Muscle layer of colon (tissue), 2 donors: ENCODE results near the gene TNXB.
"Not testable (repeated sequence)": the region's sequence is repeated elsewhere in the genome, so short reads cannot be mapped to it uniquely, and the experiment has no call there.

Experiments used
- H3K27ac ChIP-seq: one replicate; pipeline ENCODE4 v1.7.0; 2013; ENCODE audit warnings: low read depth, mild to moderate bottlenecking, low read length, moderate library complexity
- H3K27me3 ChIP-seq, 2 donors: one replicate each; pipeline ENCODE4 v1.7.0; 2013; ENCODE audit warnings: low read length in 2 of 2, mild to moderate bottlenecking in 2 of 2; ENCODE audit not compliant: insufficient read depth in 2 of 2, control insufficient read depth in 1 of 2
- H3K36me3 ChIP-seq: one replicate; pipeline ENCODE4 v1.7.0; 2013; ENCODE audit warnings: mild to moderate bottlenecking, low read length; ENCODE audit not compliant: insufficient read depth
- H3K4me1 ChIP-seq: one replicate; pipeline ENCODE4 v1.7.0; 2013; ENCODE audit warnings: mild to moderate bottlenecking, low read length; ENCODE audit not compliant: insufficient read depth
- H3K4me3 ChIP-seq, 2 donors: one replicate each; pipeline ENCODE4 v1.7.0; 2013; ENCODE audit warnings: low read length in 2 of 2, low read depth in 1 of 2, mild to moderate bottlenecking in 1 of 2, moderate library complexity in 1 of 2
- H3K9ac ChIP-seq: one replicate; pipeline ENCODE4 v1.7.0; 2013; ENCODE audit warnings: low read length
- H3K9me3 ChIP-seq: one replicate; pipeline ENCODE4 v1.7.0; 2013; ENCODE audit warnings: mild to moderate bottlenecking, low read length
- donor health status: abdominal sarcoma.
- donor health status: Adenocarcinoma of cecum.

Gene TNXB

DNA sequence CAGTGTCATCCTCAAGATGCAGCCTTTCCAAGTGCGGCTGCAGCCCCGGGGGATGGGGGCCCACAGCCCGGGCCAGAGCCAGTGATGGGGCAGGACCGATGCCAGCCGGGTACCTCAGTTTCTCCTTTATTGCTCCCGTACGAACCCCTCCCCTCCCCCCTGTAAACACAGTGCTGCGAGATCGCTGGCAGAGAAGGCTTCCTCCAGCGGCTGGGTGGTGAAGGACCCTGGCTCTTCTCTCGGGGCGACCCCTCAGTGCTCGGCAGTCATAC lies 68.2 kb downstream of the TNXB start:
- H3K4me1 ChIP-seq, H3K36me3 ChIP-seq, H3K9ac ChIP-seq, H3K27me3 ChIP-seq, H3K9me3 ChIP-seq, H3K27ac ChIP-seq, H3K4me3 ChIP-seq: not testable (repeated sequence)

DNA sequence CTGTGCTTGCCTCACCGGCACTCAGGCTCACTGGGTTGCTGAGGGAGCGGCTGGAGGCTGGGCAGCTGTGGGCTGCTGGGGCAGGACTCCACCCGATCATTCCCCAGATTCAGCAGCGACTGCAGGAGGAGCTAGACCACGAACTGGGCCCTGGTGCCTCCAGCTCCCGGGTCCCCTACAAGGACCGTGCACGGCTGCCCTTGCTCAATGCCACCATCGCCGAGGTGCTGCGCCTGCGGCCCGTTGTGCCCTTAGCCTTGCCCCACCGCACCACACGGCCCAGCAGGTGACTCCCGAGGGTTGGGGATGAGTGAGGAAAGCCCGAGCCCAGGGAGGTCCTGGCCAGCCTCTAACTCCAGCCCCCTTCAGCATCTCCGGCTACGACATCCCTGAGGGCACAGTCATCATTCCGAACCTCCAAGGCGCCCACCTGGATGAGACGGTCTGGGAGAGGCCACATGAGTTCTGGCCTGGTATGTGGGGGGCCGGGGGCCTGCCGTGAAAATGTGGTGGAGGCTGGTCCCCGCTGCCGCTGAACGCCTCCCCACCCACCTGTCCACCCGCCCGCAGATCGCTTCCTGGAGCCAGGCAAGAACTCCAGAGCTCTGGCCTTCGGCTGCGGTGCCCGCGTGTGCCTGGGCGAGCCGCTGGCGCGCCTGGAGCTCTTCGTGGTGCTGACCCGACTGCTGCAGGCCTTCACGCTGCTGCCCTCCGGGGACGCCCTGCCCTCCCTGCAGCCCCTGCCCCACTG lies 68.7 kb downstream of the TNXB start:
- H3K27ac ChIP-seq, H3K4me1 ChIP-seq, H3K36me3 ChIP-seq, H3K9ac ChIP-seq, H3K4me3 ChIP-seq, H3K9me3 ChIP-seq, H3K27me3 ChIP-seq: not testable (repeated sequence)

DNA sequence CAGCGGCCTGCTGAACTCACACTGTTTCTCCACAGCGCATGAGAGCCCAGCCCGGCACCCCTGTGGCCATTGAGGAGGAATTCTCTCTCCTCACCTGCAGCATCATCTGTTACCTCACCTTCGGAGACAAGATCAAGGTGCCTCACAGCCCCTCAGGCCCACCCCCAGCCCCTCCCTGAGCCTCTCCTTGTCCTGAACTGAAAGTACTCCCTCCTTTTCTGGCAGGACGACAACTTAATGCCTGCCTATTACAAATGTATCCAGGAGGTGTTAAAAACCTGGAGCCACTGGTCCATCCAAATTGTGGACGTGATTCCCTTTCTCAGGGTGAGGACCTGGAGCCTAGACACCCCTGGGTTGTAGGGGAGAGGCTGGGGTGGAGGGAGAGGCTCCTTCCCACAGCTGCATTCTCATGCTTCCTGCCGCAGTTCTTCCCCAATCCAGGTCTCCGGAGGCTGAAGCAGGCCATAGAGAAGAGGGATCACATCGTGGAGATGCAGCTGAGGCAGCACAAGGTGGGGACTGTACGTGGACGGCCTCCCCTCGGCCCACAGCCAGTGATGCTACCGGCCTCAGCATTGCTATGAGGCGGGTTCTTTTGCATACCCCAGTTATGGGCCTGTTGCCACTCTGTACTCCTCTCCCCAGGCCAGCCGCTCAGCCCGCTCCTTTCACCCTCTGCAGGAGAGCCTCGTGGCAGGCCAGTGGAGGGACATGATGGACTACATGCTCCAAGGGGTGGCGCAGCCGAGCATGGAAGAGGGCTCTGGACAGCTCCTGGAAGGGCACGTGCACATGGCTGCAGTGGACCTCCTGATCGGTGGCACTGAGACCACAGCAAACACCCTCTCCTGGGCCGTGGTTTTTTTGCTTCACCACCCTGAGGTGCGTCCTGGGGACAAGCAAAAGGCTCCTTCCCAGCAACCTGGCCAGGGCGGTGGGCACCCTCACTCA lies 69.5 kb downstream of the TNXB start:
- H3K27me3 ChIP-seq, H3K27ac ChIP-seq, H3K9ac ChIP-seq, H3K4me3 ChIP-seq, H3K4me1 ChIP-seq, H3K9me3 ChIP-seq, H3K36me3 ChIP-seq: not testable (repeated sequence)

DNA sequence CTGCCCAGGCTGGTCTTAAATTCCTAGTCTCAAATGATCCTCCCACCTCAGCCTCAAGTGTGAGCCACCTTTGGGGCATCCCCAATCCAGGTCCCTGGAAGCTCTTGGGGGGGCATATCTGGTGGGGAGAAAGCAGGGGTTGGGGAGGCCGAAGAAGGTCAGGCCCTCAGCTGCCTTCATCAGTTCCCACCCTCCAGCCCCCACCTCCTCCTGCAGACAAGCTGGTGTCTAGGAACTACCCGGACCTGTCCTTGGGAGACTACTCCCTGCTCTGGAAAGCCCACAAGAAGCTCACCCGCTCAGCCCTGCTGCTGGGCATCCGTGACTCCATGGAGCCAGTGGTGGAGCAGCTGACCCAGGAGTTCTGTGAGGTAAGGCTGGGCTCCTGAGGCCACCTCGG lies 70.3 kb downstream of the TNXB start:
- H3K36me3 ChIP-seq, H3K4me3 ChIP-seq, H3K27me3 ChIP-seq, H3K9me3 ChIP-seq, H3K4me1 ChIP-seq, H3K27ac ChIP-seq, H3K9ac ChIP-seq: not testable (repeated sequence)

DNA sequence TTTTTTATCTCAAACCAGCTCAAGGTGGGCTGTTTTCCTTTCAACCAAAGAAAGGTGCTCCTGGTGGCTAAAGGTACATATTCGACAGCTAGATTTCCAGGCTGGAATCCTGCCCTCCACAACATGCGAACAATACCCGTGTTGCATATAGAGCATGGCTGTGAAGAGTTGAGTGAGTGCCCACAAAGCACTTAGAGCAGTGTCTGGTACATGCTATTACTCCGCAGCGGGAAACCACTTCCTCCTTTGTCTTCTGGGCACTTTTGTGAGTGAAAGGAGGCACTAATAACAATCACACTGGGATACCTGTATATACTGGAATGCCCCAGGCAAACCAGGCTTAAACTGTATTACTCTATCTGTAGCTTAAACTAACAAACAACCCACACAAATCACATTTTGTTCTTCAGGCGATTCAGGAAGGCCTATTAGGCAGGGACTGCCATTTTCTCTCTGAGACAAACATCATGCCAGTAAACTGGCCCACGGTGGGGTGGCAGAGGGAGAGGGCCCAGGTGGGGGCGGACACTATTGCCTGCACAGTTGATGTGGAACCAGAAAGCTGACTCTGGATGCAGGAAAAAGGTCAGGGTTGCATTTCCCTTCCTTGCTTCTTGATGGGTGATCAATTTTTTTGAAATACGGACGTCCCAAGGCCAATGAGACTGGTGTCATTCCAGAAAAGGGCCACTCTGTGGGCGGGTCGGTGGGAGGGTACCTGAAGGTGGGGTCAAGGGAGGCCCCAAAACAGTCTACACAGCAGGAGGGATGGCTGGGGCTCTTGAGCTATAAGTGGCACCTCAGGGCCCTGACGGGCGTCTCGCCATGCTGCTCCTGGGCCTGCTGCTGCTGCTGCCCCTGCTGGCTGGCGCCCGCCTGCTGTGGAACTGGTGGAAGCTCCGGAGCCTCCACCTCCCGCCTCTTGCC lies 71.3 kb downstream of the TNXB start, which contains the start of gene CYP21A2:
Gene CYP21A2 (plus strand): TSS at position 818 of the 927 bp plus-strand sequence. CDS start 8 bp downstream, at position 826.
- H3K9ac ChIP-seq, H3K9me3 ChIP-seq, H3K4me1 ChIP-seq, H3K36me3 ChIP-seq, H3K27ac ChIP-seq, H3K4me3 ChIP-seq, H3K27me3 ChIP-seq: not testable (repeated sequence)

DNA sequence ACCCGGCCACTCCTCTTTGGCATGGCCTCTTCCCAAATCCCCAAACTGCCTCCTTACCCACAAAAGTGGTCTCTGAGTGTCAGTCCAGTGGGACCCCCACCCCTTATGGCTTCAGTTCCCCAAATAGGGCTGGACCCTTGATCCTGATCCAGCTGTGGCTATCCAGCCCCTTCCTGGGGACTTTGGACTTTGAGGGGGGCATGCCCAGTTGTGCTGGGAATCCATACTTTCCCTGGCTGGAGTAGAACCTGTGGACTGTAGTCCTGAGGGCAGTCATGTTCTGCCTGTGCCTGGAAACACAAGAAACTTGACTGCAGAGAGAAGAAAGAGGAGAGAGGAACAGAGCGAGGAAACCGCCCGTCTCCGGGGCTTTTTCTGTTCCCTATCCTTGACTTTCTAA lies 72.0 kb downstream of the TNXB start:
- not testable (repeated sequence) for H3K9me3 ChIP-seq, H3K4me1 ChIP-seq, H3K36me3 ChIP-seq, H3K4me3 ChIP-seq, H3K27me3 ChIP-seq, H3K9ac ChIP-seq, H3K27ac ChIP-seq

DNA sequence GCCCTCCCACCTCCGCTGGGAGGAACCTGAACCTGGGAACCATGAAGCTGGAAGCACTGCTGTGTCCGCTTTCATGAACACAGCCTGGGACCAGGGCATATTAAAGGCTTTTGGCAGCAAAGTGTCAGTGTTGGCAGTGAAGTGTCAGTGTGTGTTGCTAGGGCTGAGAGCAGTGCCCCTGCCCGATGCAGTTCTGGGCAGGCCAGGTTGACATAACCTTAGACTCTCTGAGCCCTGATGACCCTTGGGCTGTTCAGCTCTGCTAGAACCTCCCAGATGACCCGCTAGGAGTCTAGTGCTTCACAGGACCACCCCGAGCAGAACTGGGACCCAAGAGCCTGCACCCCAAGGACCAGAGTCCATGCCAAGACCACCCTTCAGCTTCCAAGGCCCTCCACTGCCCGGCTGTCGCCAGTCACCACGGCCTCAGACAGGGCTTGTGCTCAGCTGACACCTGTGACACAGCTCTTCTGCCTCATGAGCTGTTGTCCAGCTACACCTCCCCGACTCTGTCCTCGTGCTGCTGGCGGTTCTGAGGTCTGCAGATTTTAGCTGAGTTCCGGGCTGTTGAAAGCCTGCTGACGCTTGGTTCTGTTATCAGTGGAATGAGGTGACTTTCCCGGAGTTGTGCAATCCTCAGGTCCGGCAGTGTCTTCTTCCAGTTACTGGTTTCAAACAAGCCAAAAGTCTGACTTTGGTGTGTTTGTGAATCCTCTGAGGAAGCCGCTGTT lies 73.7 kb downstream of the TNXB start:
- not testable (repeated sequence) for H3K9ac ChIP-seq, H3K36me3 ChIP-seq, H3K9me3 ChIP-seq, H3K4me3 ChIP-seq, H3K4me1 ChIP-seq, H3K27ac ChIP-seq, H3K27me3 ChIP-seq

DNA sequence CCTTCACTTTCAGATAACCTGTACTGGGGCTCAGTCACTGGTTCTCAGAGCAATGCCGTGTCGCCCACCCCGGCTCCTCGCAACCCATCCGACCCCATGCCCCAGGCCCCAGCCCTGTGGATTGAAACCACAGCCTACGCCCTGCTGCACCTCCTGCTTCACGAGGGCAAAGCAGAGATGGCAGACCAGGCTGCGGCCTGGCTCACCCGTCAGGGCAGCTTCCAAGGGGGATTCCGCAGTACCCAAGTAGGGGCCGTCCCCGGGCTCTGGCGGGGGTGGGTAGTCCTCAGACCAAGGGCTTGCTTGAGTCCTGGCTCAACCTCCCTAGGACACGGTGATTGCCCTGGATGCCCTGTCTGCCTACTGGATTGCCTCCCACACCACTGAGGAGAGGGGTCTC lies 79.6 kb downstream of the TNXB start:
- not testable (repeated sequence) for H3K9me3 ChIP-seq, H3K9ac ChIP-seq, H3K4me1 ChIP-seq, H3K4me3 ChIP-seq, H3K36me3 ChIP-seq, H3K27me3 ChIP-seq, H3K27ac ChIP-seq

DNA sequence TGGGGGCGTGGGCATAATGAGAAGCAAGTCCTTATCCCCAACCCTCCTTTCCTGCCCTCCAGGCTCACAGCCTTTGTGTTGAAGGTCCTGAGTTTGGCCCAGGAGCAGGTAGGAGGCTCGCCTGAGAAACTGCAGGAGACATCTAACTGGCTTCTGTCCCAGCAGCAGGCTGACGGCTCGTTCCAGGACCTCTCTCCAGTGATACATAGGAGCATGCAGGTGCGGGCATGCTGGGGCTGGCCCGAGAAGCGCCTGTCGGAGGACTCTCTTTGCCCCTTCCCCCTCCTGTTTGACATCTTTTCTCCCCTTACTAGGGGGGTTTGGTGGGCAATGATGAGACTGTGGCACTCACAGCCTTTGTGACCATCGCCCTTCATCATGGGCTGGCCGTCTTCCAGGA lies 80.5 kb downstream of the TNXB start:
- H3K4me1 ChIP-seq, result not testable (repeated sequence)

DNA sequence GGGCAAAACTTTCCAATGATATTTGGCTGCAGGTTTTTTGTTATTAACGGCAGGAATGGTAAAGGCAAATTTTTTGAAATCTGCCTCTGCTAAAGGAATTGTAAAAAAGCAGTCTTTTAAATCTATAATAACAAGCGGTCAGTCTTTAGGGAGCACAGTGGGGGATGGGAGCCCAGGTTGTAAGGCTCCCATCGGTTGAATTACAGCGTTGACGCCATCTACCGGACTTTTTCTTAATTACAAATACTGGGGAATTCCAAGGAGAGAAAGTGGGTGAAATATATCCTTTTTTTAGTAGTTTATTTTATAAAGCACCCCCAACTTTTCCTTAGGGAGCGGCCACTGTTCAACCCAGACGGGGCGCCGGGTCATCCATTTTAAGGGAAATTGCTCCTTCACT lies 87.0 kb downstream of the TNXB start:
- not testable (repeated sequence) for H3K9ac ChIP-seq

More for the DNA sequence above, 80.5 kb downstream of the TNXB start:
- H3K9ac ChIP-seq, H3K27ac ChIP-seq, H3K36me3 ChIP-seq, H3K4me3 ChIP-seq, H3K27me3 ChIP-seq, H3K9me3 ChIP-seq: not testable (repeated sequence)

DNA sequence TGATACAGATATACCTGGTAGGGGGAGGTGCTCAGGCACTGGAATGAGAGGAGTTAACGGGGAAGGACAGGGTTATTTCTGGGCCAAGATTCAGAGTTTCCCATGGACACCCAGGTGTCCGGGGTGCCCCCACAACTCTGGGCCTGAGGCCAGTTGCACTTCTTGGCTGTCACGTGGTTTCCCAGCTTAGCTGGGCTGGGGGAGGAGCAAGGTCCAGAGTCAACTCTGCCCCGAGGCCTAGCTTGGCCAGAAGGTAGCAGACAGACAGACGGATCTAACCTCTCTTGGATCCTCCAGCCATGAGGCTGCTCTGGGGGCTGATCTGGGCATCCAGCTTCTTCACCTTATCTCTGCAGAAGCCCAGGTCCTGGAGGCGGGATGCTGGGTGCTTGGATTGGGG lies 94.6 kb downstream of the TNXB start, which contains the start of gene C4B:
Gene C4B (plus strand): TSS at position 249 of the 400 bp plus-strand sequence. CDS start 51 bp downstream, at position 300.
- H3K36me3 ChIP-seq, H3K4me1 ChIP-seq, H3K4me3 ChIP-seq, H3K27me3 ChIP-seq, H3K27ac ChIP-seq, H3K9ac ChIP-seq, H3K9me3 ChIP-seq: not testable (repeated sequence)

More for the DNA sequence above, 87.0 kb downstream of the TNXB start:
- not testable (repeated sequence) for H3K36me3 ChIP-seq, H3K9me3 ChIP-seq, H3K27me3 ChIP-seq, H3K27ac ChIP-seq, H3K4me3 ChIP-seq, H3K4me1 ChIP-seq
